HepG2 (cell line): ENCODE data around the gene TECTB. TPM values are rescaled to one million over a fixed set of nuclear protein-coding genes. Genes with fewer than 3 reads are reported as not detected.
A peak's percentile ranks its signal among the peaks of the same experiment; 100 is the strongest.

Experiments
- ATAC-seq: fragments of 200-7000 bp; cut with Tn5 transposase; 3 replicates; pipeline ENCODE4 v1.9.1; 2020; ENCODE audit warnings: mild to moderate bottlenecking, moderate library complexity
- BruUV-seq: library from RNA; stranded (reverse); fragments of 400-500 nt; replicated peaks from 2 replicates; lab custom pipeline; 2021; lab: Mats Ljungman, UMichigan
- CTCF ChIA-PET: fragments of 300-600 bp; formaldehyde crosslinking; extraction: SDS; loops from one replicate; lab custom pipeline; 2021; ENCODE audit warnings: low total read pairs, inconsistent platforms, low intra/inter-chr PET ratio; lab: Yijun Ruan, JAX
- POLR2A ChIA-PET: fragments of 350-600 bp; sonication (Branson Sonifier 250); formaldehyde crosslinking; loops from one replicate; lab custom pipeline; 2020; ENCODE audit warnings: antibody characterized with exemption, inconsistent platforms; lab: Yijun Ruan, JAX
- DNase-seq: peaks from one replicate; pipeline ENCODE4 v3.0.0-alpha.2; 2015; ENCODE audit warnings: low spot score
- FAIRE-seq: peaks from 3 replicates; lab custom pipeline; 2011; peaks lifted over from hg19 to GRCh38; lab: Jason Lieb, UNC
- H2AFZ ChIP-seq: one replicate; pipeline ENCODE4 v1.6.1; 2011; ENCODE audit warnings: low read length, inconsistent platforms
- H3K27ac ChIP-seq: fragments of 300-600 bp; 3 replicates; pipeline ENCODE4 v1.8.0; 2011; ENCODE audit warnings: mixed run types, mild to moderate bottlenecking, mixed read lengths, low read length, inconsistent platforms; ENCODE audit not compliant: insufficient read depth; ENCODE audit errors: extremely low read length
- H3K27me3 ChIP-seq, 2 experiments: fragments of 200-600 bp in 1 of 2; 2 replicates in 1 of 2; 3 replicates in 1 of 2; pipeline versions ENCODE4 v1.6.0 to v1.8.0; 2011; ENCODE audit warnings: low read length in 2 of 2, mild to moderate bottlenecking in 2 of 2, moderate library complexity in 2 of 2, inconsistent platforms in 1 of 2; ENCODE audit not compliant: insufficient read depth in 2 of 2, control insufficient read depth in 1 of 2
- H3K36me3 ChIP-seq, 2 experiments: fragments of 200-600 bp in 1 of 2; replicated peaks in 1 of 2; 2 replicates in 1 of 2; 3 replicates in 1 of 2; pipeline versions ENCODE4 v1.5.1 to v1.8.0; 2011; ENCODE audit warnings: low read length in 2 of 2, inconsistent platforms in 1 of 2; ENCODE audit not compliant: insufficient read depth in 2 of 2, control insufficient read depth in 1 of 2
- H3K4me1 ChIP-seq: 2 replicates; pipeline ENCODE4 v1.5.1; 2012; ENCODE audit warnings: low read length, inconsistent platforms; ENCODE audit not compliant: insufficient read depth
- H3K4me2 ChIP-seq: 2 replicates; pipeline ENCODE4 v1.6.0; 2011; ENCODE audit warnings: low read depth, low read length, inconsistent platforms
- H3K4me3 ChIP-seq, 3 experiments: fragments of 200-600 bp in 1 of 3; sonication (generic), shearing (Covaris generic) in 1 of 3; replicated peaks in 1 of 3; 2 replicates each; pipeline ENCODE4 v1.5.1; 2011 to 2016; ENCODE audit warnings: low read length in 3 of 3, inconsistent platforms in 2 of 3, low read depth in 2 of 3, mild to moderate bottlenecking in 2 of 3, control low read depth in 1 of 3, mixed read lengths in 1 of 3; ENCODE audit not compliant: insufficient read depth in 1 of 3
- H3K79me2 ChIP-seq: one replicate; pipeline ENCODE4 v1.6.1; 2011; ENCODE audit warnings: low read length, inconsistent platforms; ENCODE audit not compliant: insufficient read depth
- H3K9ac ChIP-seq: 2 replicates; pipeline ENCODE4 v1.6.0; 2011; ENCODE audit warnings: mild to moderate bottlenecking, low read depth, low read length, inconsistent platforms; ENCODE audit not compliant: insufficient read depth
- H3K9me3 ChIP-seq: 2 replicates; pipeline ENCODE4 v1.5.1; 2012; ENCODE audit warnings: mild to moderate bottlenecking, low read length
- H4K20me1 ChIP-seq: 2 replicates; pipeline ENCODE4 v1.6.0; 2011; ENCODE audit warnings: inconsistent platforms, mild to moderate bottlenecking, low read length, moderate library complexity; ENCODE audit not compliant: insufficient read depth
- BRCA1 ChIP-seq: sonication (generic); formaldehyde crosslinking; IDR thresholded peaks from 2 replicates; pipeline ENCODE4 v1.4.0; 2020; ENCODE audit warnings: missing genetic modification reagents
- MIER2 ChIP-seq: IDR thresholded peaks from 2 replicates; pipeline ENCODE4 v1.6.1; 2016; ENCODE audit warnings: missing biosample characterization, missing genetic modification reagents
- MIXL1 ChIP-seq: IDR thresholded peaks from 2 replicates; pipeline ENCODE4 v1.6.1; 2016
- PBX2 ChIP-seq: IDR thresholded peaks from 2 replicates; pipeline ENCODE4 v1.6.1; 2016; ENCODE audit warnings: control low read depth
- STAG1 ChIP-seq: sonication (generic); formaldehyde crosslinking; IDR thresholded peaks from 2 replicates; pipeline ENCODE4 v1.4.0; 2020; ENCODE audit warnings: missing genetic modification reagents
- TEAD3 ChIP-seq: optimal IDR thresholded peaks from 2 replicates; pipeline ENCODE3; 2016; ENCODE audit warnings: borderline replicate concordance
- ZNF615 ChIP-seq: sonication (generic); formaldehyde crosslinking; IDR thresholded peaks from 2 replicates; pipeline ENCODE4 v1.5.0; 2020; ENCODE audit warnings: mild to moderate bottlenecking, missing genetic modification reagents, borderline replicate concordance
- ZNF792 ChIP-seq: IDR thresholded peaks from 2 replicates; pipeline ENCODE4 v1.6.1; 2016
- WGBS: methylation state at CpG from one replicate; pipeline ENCODE4 v1.1.6; 2017; ENCODE audit warnings: low lambda C conversion rate; 5-methylcytosine and 5-hydroxymethylcytosine counted together
- in situ Hi-C: cut with HindIII; loops from 2 replicates; pipeline ENCODE4 v1.10.0; 2017; ENCODE audit warnings: low pct_unique_long_range_greater_than_20kb; ENCODE audit not compliant: extremely low pct_ligation_motif_present
- intact Hi-C: fragments of 100-400 bp; cut with micrococcal nuclease; formaldehyde crosslinking; loops from one replicate; pipeline ENCODE4 v1.10.0; 2022; ENCODE audit not compliant: unreplicated experiment
- polyA plus RNA-seq, 8 experiments: library from polyadenylated mRNA; depleted of rRNA in 3 of 8; stranded (reverse) in 7 of 8; unstranded in 1 of 8; fragments of >200 nt; fragmentation: Illumina TruSeq in 4 of 8; extraction: Trizol in 4 of 8; gene quantifications; 2 replicates each; pipeline versions ENCODE4 v1.2.1 to v1.2.3, GENCODE V29; 2011 to 2016; ENCODE audit warnings: low read depth in 4 of 8, missing spikeins in 1 of 8, mixed read lengths in 1 of 8; ENCODE audit not compliant: insufficient read depth in 1 of 8
- total RNA-seq, 5 experiments: library from RNA; depleted of rRNA; stranded (reverse); fragments of >200 nt; fragmentation: Illumina TruSeq; extraction: Trizol; gene quantifications; 2 replicates each; pipeline ENCODE4 v1.2.3, GENCODE V29; 2016; ENCODE audit warnings: low read depth in 1 of 5
- TF ChIP-seq, protein P1 (sequence below): sonication (generic); formaldehyde crosslinking; IDR thresholded peaks from 2 replicates; pipeline ENCODE4 v1.5.0; 2020; ENCODE audit warnings: mild to moderate bottlenecking, missing genetic modification reagents, moderate library complexity

Gene TECTB
- total and polyA plus RNA-seq, 2 of the 13 experiments (the other 11 are each of a cell fraction or from before 2014, with no cell fraction given), result 0.78 to 1.8 TPM

DNA sequence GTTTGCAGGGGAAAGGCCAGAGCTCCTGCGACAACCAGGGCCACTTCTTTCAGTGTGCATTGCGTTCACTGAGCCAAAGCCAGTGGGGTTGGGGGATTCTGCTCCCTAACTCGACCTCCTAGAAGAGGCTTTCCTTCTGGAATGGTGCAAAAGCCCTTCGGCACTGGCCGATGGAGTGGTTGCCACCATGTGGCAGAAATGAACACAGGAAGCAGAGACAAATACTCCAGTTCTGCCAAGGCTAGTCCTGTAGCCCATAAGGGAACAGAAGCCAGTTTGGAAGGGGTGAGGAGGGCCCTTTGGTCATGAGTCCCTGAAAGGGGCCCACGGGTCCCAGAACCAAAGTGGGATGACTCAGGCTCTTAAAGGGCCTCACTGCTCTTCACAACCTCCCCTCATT lies 61.1 kb downstream of the TECTB start:
- no peak overlapping the region for H2AFZ ChIP-seq
- WGBS, result 33% methylated on average over 4 of the region's 6 CpGs
- H3K27me3 ChIP-seq, result no peaks in the 10 kb centered on the region
- intact Hi-C loops (no loop called here), in situ Hi-C loops (loop anchor here (25.0 kb wide), 1 partner anchor 93 kb away; the partner anchor contains the start of genes VTI1A and ZDHHC6)
- peaks cover 31% of the 10 kb centered on the region for H3K4me1 ChIP-seq
- CTCF ChIA-PET, result no interaction called here
- H3K9ac ChIP-seq, result no peak overlapping the region
- no peak overlapping the region for H3K4me3 ChIP-seq
- no peak overlapping the region for H3K4me2 ChIP-seq
- POLR2A ChIA-PET, result no interaction called here
- TF ChIP-seq BRCA1 (CRISPR knock-in tag) (no peak), PBX2 (CRISPR knock-in tag) (no peak), MIXL1 (CRISPR knock-in tag) (no peak), TEAD3 (CRISPR knock-in tag) (peak; percentile 89), ZNF792 (CRISPR knock-in tag) (no peak), STAG1 (CRISPR knock-in tag) (peak; percentile 33), MIER2 (CRISPR knock-in tag) (0 out of 2 replicates have a peak, but pooled peaks have one; percentile 15), ZNF615 (no peak)
- TF ChIP-seq, protein P1, sequence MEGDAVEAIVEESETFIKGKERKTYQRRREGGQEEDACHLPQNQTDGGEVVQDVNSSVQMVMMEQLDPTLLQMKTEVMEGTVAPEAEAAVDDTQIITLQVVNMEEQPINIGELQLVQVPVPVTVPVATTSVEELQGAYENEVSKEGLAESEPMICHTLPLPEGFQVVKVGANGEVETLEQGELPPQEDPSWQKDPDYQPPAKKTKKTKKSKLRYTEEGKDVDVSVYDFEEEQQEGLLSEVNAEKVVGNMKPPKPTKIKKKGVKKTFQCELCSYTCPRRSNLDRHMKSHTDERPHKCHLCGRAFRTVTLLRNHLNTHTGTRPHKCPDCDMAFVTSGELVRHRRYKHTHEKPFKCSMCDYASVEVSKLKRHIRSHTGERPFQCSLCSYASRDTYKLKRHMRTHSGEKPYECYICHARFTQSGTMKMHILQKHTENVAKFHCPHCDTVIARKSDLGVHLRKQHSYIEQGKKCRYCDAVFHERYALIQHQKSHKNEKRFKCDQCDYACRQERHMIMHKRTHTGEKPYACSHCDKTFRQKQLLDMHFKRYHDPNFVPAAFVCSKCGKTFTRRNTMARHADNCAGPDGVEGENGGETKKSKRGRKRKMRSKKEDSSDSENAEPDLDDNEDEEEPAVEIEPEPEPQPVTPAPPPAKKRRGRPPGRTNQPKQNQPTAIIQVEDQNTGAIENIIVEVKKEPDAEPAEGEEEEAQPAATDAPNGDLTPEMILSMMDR (CRISPR knock-in tag), result peak; percentile 43
- H3K9me3 ChIP-seq, result no peaks in the 10 kb centered on the region
- H3K79me2 ChIP-seq, result no peaks in the 10 kb centered on the region
- no peak overlapping the region for H3K27ac ChIP-seq
- H4K20me1 ChIP-seq, result no peaks in the 10 kb centered on the region
- ATAC-seq (peak; percentile 74), FAIRE-seq (no peak), DNase-seq (no peak)
- no TSS peak for BruUV-seq
- H3K36me3 ChIP-seq, result no peaks in the 10 kb centered on the region
